GM12865 (cell line): Measurements from ENCODE around the gene CTNNA3.

Experiments used
- DNase-seq: peaks from one replicate; pipeline ENCODE4 v3.0.0; 2010; ENCODE audit warnings: low read depth
- H3K4me3 ChIP-seq: 2 replicates; pipeline ENCODE4 v1.5.1; 2011; ENCODE audit warnings: mild to moderate bottlenecking, low read depth, low read length, control low read depth
- CTCF ChIP-seq: IDR thresholded peaks from 2 replicates; pipeline ENCODE4 v1.5.1; 2011; ENCODE audit warnings: low read length, control low read depth, low read depth, inconsistent platforms; ENCODE audit not compliant: insufficient read depth; ENCODE audit errors: missing control alignments

Gene CTNNA3

DNA sequence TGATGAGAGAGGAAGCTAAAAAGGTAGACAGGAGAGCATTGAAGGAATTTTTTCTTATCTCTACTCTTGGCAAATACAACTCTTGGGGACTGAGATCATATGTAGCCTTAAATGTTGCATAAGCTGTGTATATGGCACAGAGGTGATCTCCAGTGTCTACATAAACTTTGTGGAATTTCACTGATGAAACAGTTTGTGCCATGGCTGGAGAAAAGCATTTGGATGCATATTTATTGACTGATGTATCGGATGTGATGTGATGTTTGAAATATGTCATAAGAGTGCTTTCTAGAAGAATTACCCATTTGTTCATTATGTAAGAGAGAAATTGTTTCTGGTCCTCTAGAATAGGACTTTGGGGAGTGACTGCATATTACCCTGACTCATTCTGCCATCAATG, 1015.1 kb downstream of the CTNNA3 start:
- no peak for TF ChIP-seq CTCF
- no peak for DNase-seq

DNA sequence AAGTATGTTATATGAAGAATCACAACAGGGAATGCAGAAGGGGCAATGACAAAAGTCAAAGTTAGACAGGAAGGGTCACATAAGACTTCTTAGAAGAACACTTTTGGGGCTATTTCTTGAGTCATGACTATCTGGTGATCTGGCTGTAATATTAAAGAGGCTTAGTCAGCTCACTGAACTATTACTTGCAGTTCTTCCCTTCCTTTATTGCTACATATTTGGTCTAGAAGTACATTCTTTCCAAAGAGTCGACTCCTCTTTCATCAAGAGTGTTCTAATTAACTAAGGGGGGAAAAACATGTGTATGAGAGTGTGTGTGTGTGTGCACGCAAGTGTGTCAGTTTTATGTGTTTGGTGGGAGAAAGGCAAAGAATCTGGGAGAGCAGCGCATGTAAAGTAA, 1017.5 kb downstream of the CTNNA3 start:
- no peak for TF ChIP-seq CTCF
- no peak overlapping the region for H3K4me3 ChIP-seq
- no peak for DNase-seq

More for the DNA sequence above, 1015.1 kb downstream of the CTNNA3 start:
- H3K4me3 ChIP-seq, result no peak overlapping the region

DNA sequence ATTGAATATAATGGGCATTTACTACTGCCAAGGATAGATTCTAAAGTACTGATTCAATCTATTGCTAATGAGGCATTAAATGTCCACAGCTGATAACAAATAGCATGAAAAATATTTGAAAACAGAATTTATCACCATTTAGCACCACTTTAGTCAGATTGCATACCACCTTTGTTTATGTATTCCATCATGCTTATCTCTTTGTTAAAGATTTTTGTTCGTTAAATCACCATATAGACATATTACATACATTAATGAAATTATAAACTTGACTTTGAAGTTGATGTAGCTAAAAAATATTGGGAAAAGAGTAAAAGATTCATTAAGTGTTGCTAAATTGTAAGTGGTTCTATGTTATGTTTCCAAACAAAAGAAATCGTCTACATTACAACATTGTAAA, 1022.9 kb downstream of the CTNNA3 start:
- no peak overlapping the region for H3K4me3 ChIP-seq
- no peak for TF ChIP-seq CTCF
- DNase-seq, result no peak

GRCh38 chr10:66671562-66671961, 1024.4 kb downstream of the CTNNA3 start:
- H3K4me3 ChIP-seq, result no peak overlapping the region
- DNase-seq, result no peak
- no peak for TF ChIP-seq CTCF

DNA sequence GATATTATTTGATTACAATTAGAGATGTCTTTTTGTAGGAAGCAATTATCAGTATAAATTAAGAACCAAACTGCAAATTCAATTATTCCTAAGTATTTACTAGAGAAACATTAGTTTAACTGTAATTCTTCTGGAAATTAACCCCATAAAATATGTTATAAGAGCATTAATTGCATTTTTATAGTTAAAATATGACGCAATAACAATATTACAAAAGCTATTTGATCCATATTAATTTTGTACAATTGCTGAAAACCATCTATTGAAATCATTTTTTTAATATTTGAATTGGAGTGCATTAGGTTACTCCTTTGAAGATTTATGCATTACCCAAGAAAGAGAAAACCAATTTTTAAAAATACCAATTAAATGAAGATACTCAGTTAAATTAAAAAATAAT, 1024.9 kb downstream of the CTNNA3 start:
- no peak overlapping the region for H3K4me3 ChIP-seq
- no peak for DNase-seq
- TF ChIP-seq CTCF, result no peak

GRCh38 chr10:66656499-66656898, 1039.5 kb downstream of the CTNNA3 start:
- no peak for TF ChIP-seq CTCF
- H3K4me3 ChIP-seq, result no peak overlapping the region
- DNase-seq, result no peak

DNA sequence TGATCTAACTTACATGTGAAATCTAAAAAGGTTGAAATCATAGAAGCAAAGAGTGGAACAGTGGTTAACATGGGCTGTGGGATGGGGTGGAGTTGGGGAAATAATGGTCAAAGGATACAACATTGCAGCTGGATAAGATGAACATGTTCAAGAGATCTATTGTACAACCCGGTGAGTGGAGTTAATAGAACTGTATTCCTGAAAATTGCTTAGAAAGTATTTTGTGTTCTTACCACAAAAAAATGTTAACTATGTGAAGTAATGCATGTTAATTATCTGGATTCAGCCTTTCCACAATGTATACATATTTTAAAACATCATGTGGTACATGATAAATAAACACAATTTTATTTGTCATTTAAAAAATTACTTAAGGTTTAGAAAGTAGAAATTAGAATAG, 1041.1 kb downstream of the CTNNA3 start:
- no peak for DNase-seq
- H3K4me3 ChIP-seq, result no peak overlapping the region
- TF ChIP-seq CTCF, result no peak
